ENCODE results near the gene LRMDA. TPM values are rescaled to one million over a fixed set of nuclear protein-coding genes. Genes with fewer than 3 reads are reported as not detected.

Gene LRMDA
- total and polyA plus RNA-seq, 2 of the 8 experiments (the other 6 are each of a cell fraction or from before 2014, with no cell fraction given): 0.86 to 2.8 TPM

GRCh38 chr10:76139431-76139830, 708.0 kb downstream of the LRMDA start:
- WGBS, 2 experiments (ENCODE audit: extremely low coverage in 1 of 2, insufficient coverage in 1 of 2, insufficient read length in 1 of 2, insufficient replicate concordance in 2 of 2, low coverage in 1 of 2, low lambda C conversion rate in 2 of 2, missing lambda C conversion rate in 1 of 2): 96 to 100% methylated on average over 2 to 5 of the region's 5 CpGs
- TF ChIP-seq TEAD4 (IDR thresholded peaks at IDR 0.05; ENCODE audit: low read depth, low read length) (no peak), KDM5A (IDR thresholded peaks at IDR 0.05; ENCODE audit: low read length) (no peak), TAF7 (optimal IDR thresholded peaks at IDR 0.05; ENCODE audit: borderline replicate concordance, low read depth, low read length) (no peak), RFX5 (IDR thresholded peaks at IDR 0.05; ENCODE audit: borderline replicate concordance, low read depth, low read length) (no peak), SP1 (IDR thresholded peaks at IDR 0.05; ENCODE audit: low read depth, low read length) (no peak), PHF8 (conservative IDR thresholded peaks at IDR 0.05; ENCODE audit: low read depth, low read length) (no peak), RAD21 (IDR thresholded peaks at IDR 0.05 in 1 of 2, conservative IDR thresholded peaks at IDR 0.05 in 1 of 2; ENCODE audit: low read depth in 2 of 2, low read length in 2 of 2) (no peak), TAF1 (IDR thresholded peaks at IDR 0.05; ENCODE audit: low read depth, low read length) (no peak), MAFK (IDR thresholded peaks at IDR 0.05; ENCODE audit: low read depth, low read length) (no peak), CBX8 (IDR thresholded peaks at IDR 0.05; ENCODE audit: borderline replicate concordance, low read depth, low read length) (no peak), YY1 (IDR thresholded peaks at IDR 0.05; ENCODE audit: low read depth, low read length) (no peak), POLR2A (IDR thresholded peaks at IDR 0.05; ENCODE audit: control extremely low read depth in 1 of 2, low read depth in 2 of 2, low read length in 2 of 2) (no peak)
- TF ChIP-seq, protein P1, sequence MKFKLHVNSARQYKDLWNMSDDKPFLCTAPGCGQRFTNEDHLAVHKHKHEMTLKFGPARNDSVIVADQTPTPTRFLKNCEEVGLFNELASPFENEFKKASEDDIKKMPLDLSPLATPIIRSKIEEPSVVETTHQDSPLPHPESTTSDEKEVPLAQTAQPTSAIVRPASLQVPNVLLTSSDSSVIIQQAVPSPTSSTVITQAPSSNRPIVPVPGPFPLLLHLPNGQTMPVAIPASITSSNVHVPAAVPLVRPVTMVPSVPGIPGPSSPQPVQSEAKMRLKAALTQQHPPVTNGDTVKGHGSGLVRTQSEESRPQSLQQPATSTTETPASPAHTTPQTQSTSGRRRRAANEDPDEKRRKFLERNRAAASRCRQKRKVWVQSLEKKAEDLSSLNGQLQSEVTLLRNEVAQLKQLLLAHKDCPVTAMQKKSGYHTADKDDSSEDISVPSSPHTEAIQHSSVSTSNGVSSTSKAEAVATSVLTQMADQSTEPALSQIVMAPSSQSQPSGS (IDR thresholded peaks at IDR 0.05; ENCODE audit: low read length): no peak

More at GRCh38 chr10:76139431-76139830, 708.0 kb downstream of the LRMDA start:
- no peak overlapping the region for H4K5ac ChIP-seq (ENCODE audit: insufficient read length, low read depth, low read length)
- no peak overlapping the region for H3K23ac ChIP-seq (ENCODE audit: insufficient read length)
- H3K23me2 ChIP-seq (ENCODE audit: low read depth, low read length): no peaks in the 10 kb centered on the region
- no peak overlapping the region for H2BK120ac ChIP-seq (replicated peaks; ENCODE audit: low read depth, low read length)
- H2BK15ac ChIP-seq (ENCODE audit: low read length): no peak overlapping the region
- no peak overlapping the region for H3K27ac ChIP-seq (ENCODE audit: low read depth, low read length)
- H3K9me3 ChIP-seq (ENCODE audit: insufficient read depth in 2 of 2, low read depth in 1 of 2, low read length in 1 of 2): no peaks in the 10 kb centered on the region
- H4K8ac ChIP-seq (ENCODE audit: extremely low read depth, insufficient read depth, low read length): no peak overlapping the region
- no peak overlapping the region for H3K56ac ChIP-seq (replicated peaks; ENCODE audit: insufficient read length, low read depth, low read length)
- no peak for DNase-seq (ENCODE audit: low read depth in 1 of 2, low spot score in 2 of 2)
- H3K14ac ChIP-seq (ENCODE audit: insufficient read length): no peak overlapping the region
- ChIA-PET CTCF (ENCODE audit: partially characterized antibody) (interaction anchor here (0.7 kb wide), 1 partner anchor 14 kb away, joined by 3 read pairs; no protein-coding TSS in a partner anchor), POLR2A (ENCODE audit: partially characterized antibody) (no interaction called here)
- H3K27me3 ChIP-seq (replicated peaks in 1 of 4; ENCODE audit: control insufficient read depth in 3 of 4, extremely low read depth in 1 of 4, insufficient read depth in 3 of 4, low read length in 3 of 4): no peaks in the 10 kb centered on the region
- H3K79me1 ChIP-seq (ENCODE audit: low read depth, low read length): no peaks in the 10 kb centered on the region
- no peak overlapping the region for H3K4me3 ChIP-seq (ENCODE audit: extremely low read depth in 1 of 4, insufficient read depth in 2 of 4, low read depth in 3 of 4, low read length in 4 of 4)
- H4K91ac ChIP-seq (replicated peaks; ENCODE audit: insufficient read length, low read length): no peak overlapping the region
- no peaks in the 10 kb centered on the region for H3K36me3 ChIP-seq (ENCODE audit: control insufficient read depth in 2 of 4, insufficient read depth in 4 of 4, low read length in 3 of 4)
- H3K4me1 ChIP-seq (replicated peaks in 1 of 4; ENCODE audit: control insufficient read depth in 3 of 4, insufficient read depth in 4 of 4, low read length in 3 of 4): no peaks in the 10 kb centered on the region
- no peak overlapping the region for H2BK12ac ChIP-seq (ENCODE audit: low read depth, low read length)
- no peak overlapping the region for H3K18ac ChIP-seq (ENCODE audit: extremely low read depth, low read length)
- H3K4me2 ChIP-seq (ENCODE audit: insufficient read depth in 1 of 2, low read depth in 2 of 2, low read length in 2 of 2): no peak overlapping the region
- H2AFZ ChIP-seq (ENCODE audit: low read length): no peak overlapping the region
- no peak overlapping the region for H2AK5ac ChIP-seq (ENCODE audit: low read depth, low read length)
- H4K20me1 ChIP-seq (replicated peaks in 1 of 2; ENCODE audit: control insufficient read depth in 1 of 2, insufficient read depth in 2 of 2, low read length in 2 of 2): no peaks in the 10 kb centered on the region
- no peak overlapping the region for H2BK20ac ChIP-seq (ENCODE audit: low read length)
- FAIRE-seq: no peak
- no peaks in the 10 kb centered on the region for H3K79me2 ChIP-seq (ENCODE audit: control insufficient read depth in 1 of 2, insufficient read depth in 2 of 2, low read length in 2 of 2)
- no peak overlapping the region for H3K9ac ChIP-seq (replicated peaks in 1 of 4; ENCODE audit: extremely low read depth in 1 of 4, low read depth in 3 of 4, low read length in 3 of 4)
- H2BK5ac ChIP-seq (ENCODE audit: low read depth, low read length): no peak overlapping the region
- no peak overlapping the region for H3K4ac ChIP-seq (replicated peaks; ENCODE audit: insufficient read length, low read depth, low read length)
